Ovary (tissue), 9 donors: ENCODE measurements around the gene CCDC12. TPM values are rescaled to one million over a fixed set of nuclear protein-coding genes. Genes with fewer than 3 reads are reported as not detected.

Source experiments
- DNase-seq, 5 donors: peaks; one replicate each; pipeline ENCODE4 v3.0.0-alpha.2; 2019 to 2020
- H3K27ac ChIP-seq, 2 donors: fragments of 200-600 bp; one replicate each; pipeline versions ENCODE4 v1.5.1 to v1.8.0; 2019 to 2022
- H3K27me3 ChIP-seq: fragments of 200-600 bp; one replicate; pipeline ENCODE4 v1.8.0; 2022
- H3K36me3 ChIP-seq: fragments of 200-600 bp; sonication (generic); one replicate; pipeline ENCODE4 v1.5.1; 2019
- H3K4me1 ChIP-seq: one replicate; pipeline ENCODE4 v1.8.1; 2013; ENCODE audit warnings: mild to moderate bottlenecking, moderate library complexity; ENCODE audit not compliant: insufficient read depth
- H3K4me3 ChIP-seq: fragments of 200-600 bp; sonication (generic); one replicate; pipeline ENCODE4 v1.5.1; 2017
- H3K9me3 ChIP-seq, 2 donors: fragments of 200-600 bp in 1 of 2; sonication (generic) in 1 of 2; one replicate each; pipeline versions ENCODE4 v1.5.1 to v1.8.1; 2013 to 2019; ENCODE audit warnings: mild to moderate bottlenecking in 1 of 2, moderate library complexity in 1 of 2
- CTCF ChIP-seq, 3 donors: fragments of 450-650 bp in 2 of 3; fragments of 200-600 bp in 1 of 3; IDR thresholded peaks; one replicate each; pipeline versions ENCODE4 v1.5.1 to v1.8.0; 2016 to 2022; ENCODE audit warnings: antibody characterized with exemption in 3 of 3, mild to moderate bottlenecking in 1 of 3
- EP300 ChIP-seq: sonication (generic); formaldehyde crosslinking; IDR thresholded peaks from one replicate; pipeline ENCODE4 v1.6.1; 2017; ENCODE audit warnings: antibody characterized with exemption
- POLR2A ChIP-seq: fragments of 450-650 bp; IDR thresholded peaks from one replicate; pipeline ENCODE4 v1.6.1; 2017; ENCODE audit warnings: antibody characterized with exemption, mild to moderate bottlenecking, moderate library complexity
- WGBS, 3 donors: extraction: QIAGEN DNeasy Blood & Tissue Kit in 1 of 3; methylation state at CpG; one replicate each; pipeline versions ENCODE4 v1.1.5 to v1.1.7; 2013 to 2017; 5-methylcytosine and 5-hydroxymethylcytosine counted together
- intact Hi-C, 4 donors: fragments of 100-400 bp; cut with DNase I; formaldehyde crosslinking; loops; one replicate each; pipeline versions ENCODE4 v1.11.0 to v1.15.1; 2022 to 2023
- polyA plus RNA-seq, 2 donors: library from polyadenylated mRNA; stranded (reverse); fragments of 200-250 nt in 1 of 2; fragments of 350-450 nt in 1 of 2; fragmentation: Illumina TruSeq in 1 of 2; extraction: RNeasy Lipid Tissue Mini Kit (QIAGEN cat#74804) in 1 of 2; gene quantifications; one replicate each; pipeline ENCODE4 v1.2.3, GENCODE V29; 2013 to 2014
- total RNA-seq, 7 donors: library from RNA; depleted of rRNA in 2 of 7; stranded (reverse); fragments of >200 nt in 2 of 7; fragmentation: NEBNext Ultra II Directional in 3 of 7; extraction: Animal tissue kit (Norgen Biotek cat#: 25700) in 3 of 7; gene quantifications; one replicate each; pipeline versions ENCODE4 v1.1.0 to v1.2.4, GENCODE V29; 2016 to 2023
- donor health status: DM: no; HTN: no; CAD: no; lungs with moderate emphysema.
- donor health status: DM: no; HTN: no; CAD: no.
- donor health status: Bipolar disorder and iron deficiency.
- donor health status: DM: yes; HTN: yes; CAD: no.
- donor health status: DM: no; HTN: no; CAD: no.
- donor health status: DM: yes; HTN: yes; CAD: no.

The CCDC12 gene
- total and polyA plus RNA-seq, 9 donors: 32.2 to 66.7 (median 42.3) TPM

DNA sequence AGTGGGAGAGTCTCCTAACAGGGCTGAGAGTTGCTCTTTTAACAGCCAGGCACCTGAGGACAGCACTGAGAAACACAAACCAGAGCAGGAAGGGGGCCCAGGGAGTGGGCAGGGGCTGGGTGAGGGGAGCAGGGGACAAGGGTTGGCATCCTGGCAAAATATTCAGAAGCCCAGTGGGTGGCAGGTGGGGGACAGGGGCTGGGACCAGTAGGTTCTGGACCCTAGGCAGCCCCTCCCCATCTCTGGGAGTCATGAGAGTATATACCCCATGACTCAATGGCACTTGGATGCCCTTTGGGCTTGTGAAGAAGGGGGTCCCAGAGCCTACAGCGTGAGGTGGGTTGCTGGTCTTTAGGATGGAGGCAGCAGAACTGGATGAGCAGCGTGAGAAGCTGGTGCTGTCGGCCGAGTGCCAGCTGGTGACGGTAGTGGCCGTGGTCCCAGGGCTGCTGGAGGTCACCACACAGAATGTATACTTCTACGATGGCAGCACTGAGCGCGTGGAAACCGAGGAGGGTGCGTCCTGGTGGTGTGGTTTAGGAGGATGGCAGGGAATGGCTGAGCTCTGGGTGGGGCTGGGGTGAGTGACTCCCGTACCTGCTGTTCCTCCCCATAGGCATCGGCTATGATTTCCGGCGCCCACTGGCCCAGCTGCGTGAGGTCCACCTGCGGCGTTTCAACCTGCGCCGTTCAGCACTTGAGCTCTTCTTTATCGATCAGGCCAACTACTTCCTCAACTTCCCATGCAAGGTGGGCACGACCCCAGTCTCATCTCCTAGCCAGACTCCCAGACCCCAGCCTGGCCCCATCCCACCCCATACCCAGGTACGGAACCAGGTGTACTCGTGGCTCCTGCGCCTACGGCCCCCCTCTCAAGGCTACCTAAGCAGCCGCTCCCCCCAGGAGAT, 27.2 kb upstream of the CCDC12 start:
- no peaks in the 10 kb centered on the region for H3K4me1 ChIP-seq
- intact Hi-C loops: loop anchor here in 1 of 4 donors (10.0 kb wide), 1 partner anchor 299 kb away; the partner anchor contains the start of gene TMIE
- H3K9me3 ChIP-seq: no peaks in the 10 kb centered on the region
- no peaks in the 10 kb centered on the region for H3K36me3 ChIP-seq
- no peak overlapping the region for H3K4me3 ChIP-seq
- H3K27me3 ChIP-seq: no peaks in the 10 kb centered on the region
- H3K27ac ChIP-seq: no peak overlapping the region
- DNase-seq: peak in 2 of 5 donors; percentile 9 to 24
- TF ChIP-seq CTCF (IDR thresholded peaks at IDR 0.05): no peak
- no peak for TF ChIP-seq POLR2A
- TF ChIP-seq EP300: no peak
- 94 to 98% (median 96%) methylated on average over 27 of the region's 27 CpGs for WGBS, 3 donors

- WGBS, 3 donors: 88 to 91% (median 90%) methylated on average over 10 of the region's 10 CpGs
- Histone ChIP-seq H3K4me1 (no peaks in the 10 kb centered on the region), H3K27ac (no peak overlapping the region), H3K36me3 (no peaks in the 10 kb centered on the region), H3K4me3 (no peak overlapping the region), H3K27me3 (no peaks in the 10 kb centered on the region), H3K9me3 (no peaks in the 10 kb centered on the region)
- no peak for TF ChIP-seq POLR2A
- no peak for TF ChIP-seq EP300
- TF ChIP-seq CTCF (IDR thresholded peaks at IDR 0.05): no peak
- intact Hi-C loops: loop anchor here in 1 of 4 donors (10.0 kb wide), 1 partner anchor 298 kb away; the partner anchor contains the start of gene TMIE
- peak in 1 of 5 donors; percentile 28 for DNase-seq
Observed at GRCh38 chr3:47003056-47003410, 26.5 kb upstream of the CCDC12 start.

- Histone ChIP-seq H3K9me3 (no peaks in the 10 kb centered on the region), H3K27ac (no peak overlapping the region), H3K36me3 (no peaks in the 10 kb centered on the region), H3K4me3 (no peak overlapping the region), H3K27me3 (no peaks in the 10 kb centered on the region), H3K4me1 (no peaks in the 10 kb centered on the region)
- TF ChIP-seq CTCF (IDR thresholded peaks at IDR 0.05) (no peak), EP300 (no peak), POLR2A (no peak)
- DNase-seq: peak in 1 of 5 donors; percentile 35
- 80 to 85% (median 83%) methylated on average over 33 to 35 of the region's 35 CpGs for WGBS, 3 donors
- intact Hi-C loops: loop anchor here in 1 of 4 donors (10.0 kb wide), 1 partner anchor 298 kb away; the partner anchor contains the start of gene TMIE
Observed at GRCh38 chr3:47002171-47003055, 25.9 kb upstream of the CCDC12 start.

DNA sequence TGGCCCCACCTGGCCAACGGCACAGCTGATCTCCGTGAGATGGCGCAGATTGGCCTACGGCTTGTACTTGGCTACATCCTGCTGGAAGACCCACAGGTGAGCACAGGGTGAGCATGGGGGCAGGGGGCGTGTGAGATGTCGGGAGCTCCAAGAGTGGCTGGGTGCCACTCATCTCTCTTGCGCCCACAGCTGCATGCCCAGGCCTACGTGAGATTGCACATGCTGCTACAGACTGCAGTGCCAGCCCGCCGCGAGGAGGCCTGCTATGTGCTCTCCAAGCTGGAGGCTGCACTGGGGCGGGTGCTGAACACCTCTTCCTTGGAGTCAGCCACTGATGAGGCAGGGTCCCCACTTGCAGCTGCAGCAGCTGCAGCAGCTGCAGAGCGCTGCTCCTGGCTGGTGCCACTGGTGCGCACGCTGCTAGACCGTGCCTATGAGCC, 25.2 kb upstream of the CCDC12 start:
- intact Hi-C loops: loop anchor here in 1 of 4 donors (10.0 kb wide), 1 partner anchor 297 kb away; the partner anchor contains the start of gene TMIE
- 96% methylated on average over 16 of the region's 16 CpGs for WGBS, 3 donors
- H3K36me3 ChIP-seq: no peaks in the 10 kb centered on the region

More for the DNA sequence above, 25.2 kb upstream of the CCDC12 start:
- no peaks in the 10 kb centered on the region for H3K27me3 ChIP-seq
- no peaks in the 10 kb centered on the region for H3K4me1 ChIP-seq
- H3K4me3 ChIP-seq: no peak overlapping the region
- DNase-seq: peak in 1 of 5 donors; percentile 30
- no peak overlapping the region for H3K27ac ChIP-seq
- TF ChIP-seq POLR2A (no peak), EP300 (no peak), CTCF (IDR thresholded peaks at IDR 0.05) (no peak)
- no peaks in the 10 kb centered on the region for H3K9me3 ChIP-seq
